SKM-1 treated with dmso at 0.1 percent for 144 hours (cell line): ENCODE results near the gene SMKR1.
A peak's percentile ranks its signal among the peaks of the same experiment; 100 is the strongest.
"Not testable (repeated sequence)": the region's sequence is repeated elsewhere in the genome, so short reads cannot be mapped to it uniquely, and the experiment has no call there.

Experiments used
- DNase-seq: peaks from one replicate; lab custom pipeline; 2025; ENCODE audit not compliant: unreplicated experiment; lab: John Stamatoyannopoulos, UW

SMKR1 gene

GRCh38 chr7:129524405-129524804, 22.1 kb downstream of the SMKR1 start:
- peak; percentile 57 for DNase-seq

- no peak for DNase-seq
These were observed 23.0 kb downstream of the SMKR1 start for GRCh38 chr7:129525225-129525862.

GRCh38 chr7:129529643-129530042, 27.3 kb downstream of the SMKR1 start:
- DNase-seq, result no peak

GRCh38 chr7:129530795-129531391, 28.6 kb downstream of the SMKR1 start:
- no peak for DNase-seq

- no peak for DNase-seq
These were observed 29.4 kb downstream of the SMKR1 start for GRCh38 chr7:129531721-129532120.

- no peak for DNase-seq
These were observed 30.0 kb downstream of the SMKR1 start for GRCh38 chr7:129532375-129532774.

- DNase-seq, result not testable (repeated sequence)
These were observed 32.4 kb downstream of the SMKR1 start for GRCh38 chr7:129534558-129535274.

- DNase-seq, result no peak
These were observed 33.6 kb downstream of the SMKR1 start for GRCh38 chr7:129535896-129536295.

- no peak for DNase-seq
These were observed 34.0 kb downstream of the SMKR1 start for GRCh38 chr7:129536323-129536722.

- DNase-seq, result no peak
These were observed 36.5 kb downstream of the SMKR1 start for GRCh38 chr7:129538790-129539189.

GRCh38 chr7:129540340-129540739, 38.0 kb downstream of the SMKR1 start:
- no peak for DNase-seq

- DNase-seq, result no peak
These were observed 42.4 kb downstream of the SMKR1 start for GRCh38 chr7:129544700-129545099.

GRCh38 chr7:129550693-129551360, 48.5 kb downstream of the SMKR1 start:
- DNase-seq, result no peak

GRCh38 chr7:129553899-129554461, 51.6 kb downstream of the SMKR1 start:
- DNase-seq, result no peak

- no peak for DNase-seq
These were observed 54.3 kb downstream of the SMKR1 start for GRCh38 chr7:129556607-129557133.

- no peak for DNase-seq
These were observed 55.6 kb downstream of the SMKR1 start for GRCh38 chr7:129557686-129558481.

- DNase-seq, result no peak
These were observed 57.2 kb downstream of the SMKR1 start for GRCh38 chr7:129559564-129559963.

GRCh38 chr7:129560831-129561230, 58.5 kb downstream of the SMKR1 start:
- DNase-seq, result no peak

GRCh38 chr7:129561677-129562359, 59.5 kb downstream of the SMKR1 start:
- DNase-seq, result peak; percentile 56
